Activated CD4-positive, alpha-beta T cell treated with anti-CD3 and anti-CD28 coated beads, Interleukin-2, amount 10 ng/mL, durations not matched to agents 7 days and 5 days (primary cell): Measurements from ENCODE around the gene TXNDC8. TPM values are rescaled to one million over a fixed set of nuclear protein-coding genes. Genes with fewer than 3 reads are reported as not detected.
A peak's percentile ranks its signal among the peaks of the same experiment; 100 is the strongest.

ENCODE experiments used
- CTCF ChIA-PET: fragments of 350-600 bp; sonication (Branson Sonifier 250); formaldehyde crosslinking; loops from one replicate; lab custom pipeline; 2021; ENCODE audit warnings: antibody characterized with exemption; lab: Charles Lee
- POLR2A ChIA-PET: fragments of 350-600 bp; sonication (Branson Sonifier 250); formaldehyde crosslinking; loops from one replicate; lab custom pipeline; 2021; ENCODE audit warnings: antibody characterized with exemption; lab: Charles Lee
- DNase-seq: peaks from one replicate; pipeline ENCODE4 v3.0.0-alpha.2; 2020
- H3K27ac Mint-ChIP-seq: one replicate; pipeline ENCODE4 v1.8.0; 2021; ENCODE audit warnings: mild to moderate bottlenecking, moderate library complexity, mixed read lengths
- H3K27me3 Mint-ChIP-seq: one replicate; pipeline ENCODE4 v1.8.0; 2021; ENCODE audit warnings: mixed read lengths
- H3K36me3 Mint-ChIP-seq: one replicate; pipeline ENCODE4 v1.8.0; 2021; ENCODE audit warnings: low read depth, mixed read lengths
- H3K4me1 Mint-ChIP-seq: one replicate; pipeline ENCODE4 v1.8.0; 2021; ENCODE audit warnings: mixed read lengths
- H3K4me3 Mint-ChIP-seq: one replicate; pipeline ENCODE4 v1.8.0; 2021; ENCODE audit warnings: mild to moderate bottlenecking, moderate library complexity, mixed read lengths
- H3K9me3 Mint-ChIP-seq: one replicate; pipeline ENCODE4 v1.8.0; 2021; ENCODE audit warnings: mixed read lengths
- total RNA-seq, 2 experiments: library from RNA; stranded (reverse); gene quantifications; one replicate each; pipeline ENCODE4 v1.2.3, GENCODE V29; 2021

TXNDC8 gene
- total RNA-seq, 2 experiments from 2014 or later: not detected

DNA sequence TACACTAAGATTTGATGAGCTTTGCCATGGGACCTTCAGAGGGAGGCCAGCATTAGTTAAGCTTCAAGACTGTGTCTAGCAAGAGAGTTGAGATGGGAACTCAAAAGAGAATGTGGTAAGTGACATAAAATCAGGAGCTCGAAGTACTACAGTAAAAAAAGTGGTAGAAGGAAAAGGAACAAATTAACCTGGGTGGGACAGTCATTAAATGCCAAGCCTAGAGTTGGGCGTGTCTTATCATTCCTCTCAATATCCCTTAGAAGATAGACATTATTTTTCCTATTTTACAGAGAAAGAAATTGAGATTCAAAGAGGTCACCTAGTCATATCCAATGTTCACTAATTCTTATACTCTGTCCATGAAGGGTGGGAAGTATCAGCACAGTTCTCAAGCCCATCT, 78.1 kb downstream of the TXNDC8 start:
- no peak for DNase-seq
- no peak overlapping the region for H3K27ac Mint-ChIP-seq
- H3K4me1 Mint-ChIP-seq: peaks cover 27% of the 10 kb centered on the region
- CTCF ChIA-PET: no interaction called here
- H3K36me3 Mint-ChIP-seq: peaks cover 6% of the 10 kb centered on the region
- peaks cover 5% of the 10 kb centered on the region for H3K27me3 Mint-ChIP-seq
- H3K9me3 Mint-ChIP-seq: no peaks in the 10 kb centered on the region
- no peak overlapping the region for H3K4me3 Mint-ChIP-seq
- POLR2A ChIA-PET: no interaction called here

DNA sequence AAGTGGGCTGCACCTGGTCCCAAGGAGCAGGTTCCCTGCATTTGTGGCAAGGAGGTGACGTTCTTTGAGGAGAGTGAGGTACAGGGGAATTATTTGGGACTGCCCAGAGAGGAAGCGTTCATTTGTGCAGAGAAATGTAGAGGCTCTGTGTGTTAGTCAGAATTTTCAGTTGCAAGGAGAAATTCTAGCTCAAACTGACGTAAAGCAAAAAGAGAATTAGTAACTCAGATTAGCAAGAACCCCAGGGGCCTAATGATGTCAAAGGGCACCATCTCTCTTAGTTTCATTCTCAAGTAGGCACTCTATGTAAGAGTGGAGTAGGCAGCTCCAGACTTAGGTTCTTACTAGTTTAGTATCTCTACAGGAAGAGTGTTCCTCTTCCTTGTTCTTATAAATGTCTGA, 79.0 kb downstream of the TXNDC8 start:
- no peak overlapping the region for H3K4me3 Mint-ChIP-seq
- H3K27ac Mint-ChIP-seq: peak overlapping the region; percentile 42
- peaks cover 36% of the 10 kb centered on the region for H3K4me1 Mint-ChIP-seq
- peaks cover 9% of the 10 kb centered on the region for H3K36me3 Mint-ChIP-seq
- CTCF ChIA-PET: interaction anchor here (0.6 kb wide), 1 partner anchor 151 kb away, joined by 3 read pairs; no protein-coding TSS in a partner anchor
- DNase-seq: no peak
- H3K9me3 Mint-ChIP-seq: no peaks in the 10 kb centered on the region
- peaks cover 4% of the 10 kb centered on the region for H3K27me3 Mint-ChIP-seq
- POLR2A ChIA-PET: interaction anchor here (0.5 kb wide), 1 partner anchor 11 kb away, joined by 3 read pairs; no protein-coding TSS in a partner anchor

DNA sequence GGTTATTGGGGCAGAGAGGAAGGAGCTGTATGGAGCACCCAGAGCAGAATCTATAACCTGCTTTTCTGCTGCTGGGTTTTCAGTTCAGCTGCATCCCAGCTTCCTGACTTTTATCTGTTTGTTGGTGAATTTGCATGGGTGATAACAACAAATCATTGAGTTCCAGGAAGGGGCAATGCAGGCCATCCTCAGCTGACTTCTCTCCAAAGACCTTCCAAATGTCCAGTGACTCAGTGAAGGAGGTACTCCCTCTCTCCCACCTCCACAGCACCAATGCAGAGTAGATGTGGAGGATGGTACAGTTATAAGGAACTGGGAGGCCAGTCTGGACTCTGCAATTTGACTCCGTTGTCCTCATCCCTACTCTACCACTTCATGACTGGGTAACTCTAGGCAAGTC, 79.7 kb downstream of the TXNDC8 start:
- H3K4me1 Mint-ChIP-seq: peaks cover 44% of the 10 kb centered on the region
- peaks cover 4% of the 10 kb centered on the region for H3K27me3 Mint-ChIP-seq
- H3K36me3 Mint-ChIP-seq: peaks cover 10% of the 10 kb centered on the region
- CTCF ChIA-PET: interaction anchor here (0.6 to 1.5 kb wide), 3 partner anchors 16 to 150 kb away, joined by 3 to 4 read pairs (median 3); no protein-coding TSS in a partner anchor
- DNase-seq: no peak
- H3K9me3 Mint-ChIP-seq: no peaks in the 10 kb centered on the region
- H3K4me3 Mint-ChIP-seq: peak overlapping the region; percentile 98
- POLR2A ChIA-PET: interaction anchor here (0.7 kb wide), 1 partner anchor 835 kb away, joined by 3 read pairs; no protein-coding TSS in a partner anchor
- peak overlapping the region; percentile 99 for H3K27ac Mint-ChIP-seq

DNA sequence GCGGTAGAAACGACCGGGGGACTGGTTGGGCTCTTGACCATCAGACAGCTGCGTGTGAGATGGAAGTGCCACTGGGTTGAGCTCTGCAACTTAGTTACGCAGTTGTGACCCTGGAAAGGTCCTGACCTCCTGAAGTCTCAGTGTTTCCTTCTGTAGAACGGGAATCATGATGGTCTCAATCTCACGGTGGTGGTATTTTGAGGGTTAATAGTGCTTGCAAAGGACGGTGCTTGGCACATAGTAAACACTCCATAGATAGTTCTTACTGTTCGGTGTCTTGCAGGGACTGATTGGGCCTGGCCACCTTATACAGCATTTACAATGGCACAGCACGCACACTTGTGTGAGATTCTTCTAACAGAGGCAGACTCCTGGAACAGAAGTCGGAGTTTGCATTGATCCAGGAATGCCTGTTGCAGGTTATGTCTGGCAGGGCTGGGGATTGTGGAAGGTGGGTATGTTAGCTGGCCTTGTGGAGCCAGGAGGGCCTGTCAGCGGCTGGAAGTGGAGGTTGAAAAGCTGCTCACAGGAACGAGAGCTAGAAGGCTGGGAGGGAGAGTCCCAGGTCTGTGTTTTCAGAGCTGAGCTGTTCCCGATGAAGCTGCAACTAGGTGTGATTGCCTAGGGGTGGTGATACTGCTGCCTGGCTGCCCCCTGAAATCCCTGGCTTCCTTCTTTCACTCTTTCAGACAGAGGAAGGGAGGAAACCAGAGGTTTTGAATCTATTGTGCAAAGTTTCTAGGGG, 80.4 kb downstream of the TXNDC8 start:
- H3K27me3 Mint-ChIP-seq: peaks cover 2% of the 10 kb centered on the region
- ChIA-PET CTCF (interaction anchor here (0.8 to 1.5 kb wide), 5 partner anchors 16 to 354 kb away, joined by 3 to 5 read pairs (median 3); no protein-coding TSS in a partner anchor), POLR2A (interaction anchor here (0.7 to 1.1 kb wide), 4 partner anchors 59 to 834 kb away, joined by 3 to 7 read pairs (median 4); no protein-coding TSS in a partner anchor)
- peaks cover 50% of the 10 kb centered on the region for H3K4me1 Mint-ChIP-seq
- peak overlapping the region; percentile 99 for H3K27ac Mint-ChIP-seq
- H3K36me3 Mint-ChIP-seq: peaks cover 11% of the 10 kb centered on the region
- H3K4me3 Mint-ChIP-seq: peak overlapping the region; percentile 98
- no peaks in the 10 kb centered on the region for H3K9me3 Mint-ChIP-seq
- DNase-seq: peak; percentile 9

GRCh38 chr9:110256380-110257096, 81.1 kb downstream of the TXNDC8 start, which contains the start of gene TXN:
TSS of gene TXN (minus strand) at chr9:110256507. CDS start at chr9:110256435, 72 bp downstream.
- peak; percentile 85 for DNase-seq
- Mint-ChIP-seq H3K27ac (peak within 1 kb of the TSS; percentile 99), H3K4me3 (peak within 1 kb of the TSS; percentile 98), H3K27me3 (no peaks in the 10 kb centered on the region), H3K36me3 (peaks cover 11% of the 10 kb centered on the region), H3K9me3 (no peaks in the 10 kb centered on the region), H3K4me1 (peaks cover 56% of the 10 kb centered on the region)
- POLR2A ChIA-PET: interaction anchor here (0.8 to 1.1 kb wide), 4 partner anchors 60 to 108 kb away, joined by 3 to 7 read pairs (median 4); no protein-coding TSS in a partner anchor
- CTCF ChIA-PET: interaction anchor here (0.8 to 1.5 kb wide), 6 partner anchors 17 to 353 kb away, joined by 3 to 5 read pairs (median 3); no protein-coding TSS in a partner anchor

DNA sequence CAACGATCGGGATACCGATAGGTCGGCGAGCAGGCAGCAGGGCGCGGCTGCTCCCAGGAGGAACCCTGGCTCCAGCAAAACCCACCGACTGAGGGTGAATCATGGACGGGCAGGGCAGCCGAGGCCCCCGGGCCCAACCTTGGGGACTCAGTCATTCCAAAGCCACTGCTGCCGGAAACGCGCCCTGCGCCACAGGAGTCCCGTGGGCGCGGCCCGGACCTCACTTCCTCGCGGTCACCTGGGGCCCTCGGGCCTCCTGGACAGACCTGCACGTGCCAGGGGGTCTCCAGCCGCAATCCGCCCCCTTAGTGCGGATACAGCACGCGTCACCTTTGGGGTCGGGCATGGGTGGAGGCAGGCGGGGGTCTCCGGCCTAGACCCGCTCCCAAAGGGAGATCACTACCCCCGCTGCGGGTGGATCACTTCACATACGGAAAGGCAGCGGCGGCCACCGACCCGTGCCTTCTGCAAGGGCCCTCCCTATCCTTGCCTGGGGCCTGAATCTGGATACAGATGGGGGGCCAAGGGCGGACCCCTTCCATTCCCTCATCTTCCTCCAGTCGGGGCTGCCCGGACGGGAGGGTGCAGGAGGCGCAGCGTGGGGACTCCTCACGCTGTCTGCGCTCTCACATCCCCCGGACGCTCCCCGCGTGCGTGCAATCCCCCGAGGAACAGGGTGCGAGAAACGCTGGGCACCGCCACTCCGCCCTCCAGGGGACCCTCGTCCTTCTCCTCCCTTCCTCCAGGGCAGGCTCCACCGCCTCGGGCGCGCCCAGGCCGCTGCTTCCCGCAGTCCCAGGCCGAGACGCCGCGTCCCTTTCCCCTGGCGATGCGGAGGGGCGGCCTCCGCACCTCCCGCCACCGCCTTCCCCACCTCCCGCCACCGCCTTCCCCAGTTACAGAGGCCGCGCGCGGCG, 81.9 kb downstream of the TXNDC8 start:
- H3K4me1 Mint-ChIP-seq: peaks cover 60% of the 10 kb centered on the region
- peak overlapping the region; percentile 98 for H3K4me3 Mint-ChIP-seq
- ChIA-PET POLR2A (interaction anchor here (0.8 to 1.0 kb wide), 3 partner anchors 61 to 99 kb away, joined by 3 to 7 read pairs (median 3); no protein-coding TSS in a partner anchor), CTCF (interaction anchor here (0.8 to 1.3 kb wide), 3 partner anchors 68 to 352 kb away, joined by 3 to 5 read pairs (median 3); no protein-coding TSS in a partner anchor)
- H3K27ac Mint-ChIP-seq: peak overlapping the region; percentile 99
- DNase-seq: peak; percentile 46
- H3K9me3 Mint-ChIP-seq: no peaks in the 10 kb centered on the region
- peaks cover 14% of the 10 kb centered on the region for H3K36me3 Mint-ChIP-seq
- no peaks in the 10 kb centered on the region for H3K27me3 Mint-ChIP-seq

- Mint-ChIP-seq H3K4me3 (peak overlapping the region; percentile 98), H3K36me3 (peaks cover 19% of the 10 kb centered on the region), H3K27ac (peak overlapping the region; percentile 99), H3K4me1 (peaks cover 63% of the 10 kb centered on the region), H3K9me3 (no peaks in the 10 kb centered on the region), H3K27me3 (no peaks in the 10 kb centered on the region)
- ChIA-PET CTCF (no interaction called here), POLR2A (no interaction called here)
- DNase-seq: peak; percentile 8
Measured at GRCh38 chr9:110255034-110255462, 82.6 kb downstream of the TXNDC8 start.

DNA sequence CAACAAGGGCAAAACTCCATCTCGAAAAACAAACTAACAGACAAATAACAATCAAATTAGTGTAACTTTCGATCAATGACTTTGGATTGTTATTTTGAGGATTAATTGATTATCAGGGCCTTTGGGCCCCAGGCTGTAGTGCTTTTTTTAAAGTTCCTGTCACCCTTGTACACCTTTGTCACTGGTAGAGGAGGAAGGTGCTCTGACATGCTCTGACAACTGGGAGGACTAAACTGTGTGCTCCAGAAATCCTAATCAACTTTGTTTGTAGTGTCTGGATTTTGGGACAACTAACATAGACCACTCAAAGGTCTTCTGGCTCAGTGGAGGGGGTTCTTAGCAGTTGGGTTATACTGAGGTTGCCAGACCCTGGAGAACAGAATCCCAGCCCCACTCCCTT, 83.2 kb downstream of the TXNDC8 start:
- peak overlapping the region; percentile 99 for H3K27ac Mint-ChIP-seq
- no peaks in the 10 kb centered on the region for H3K9me3 Mint-ChIP-seq
- no peaks in the 10 kb centered on the region for H3K27me3 Mint-ChIP-seq
- ChIA-PET CTCF (no interaction called here), POLR2A (no interaction called here)
- peaks cover 65% of the 10 kb centered on the region for H3K4me1 Mint-ChIP-seq
- peaks cover 23% of the 10 kb centered on the region for H3K36me3 Mint-ChIP-seq
- peak overlapping the region; percentile 98 for H3K4me3 Mint-ChIP-seq
- no peak for DNase-seq

Other genes starting within 250 kb of the TXNDC8 start
- not detected for gene C9orf152, start 129.7 kb downstream of the TXNDC8 start, total RNA-seq
- gene TXN, start 81.4 kb downstream of the TXNDC8 start, total RNA-seq: 100 to 1,000 TPM; 206 to 209 TPM
- gene SVEP1, start 241.9 kb upstream of the TXNDC8 start, total RNA-seq: not detected